Neutrophil (primary cell): ENCODE results near the gene UBE2Q2.

ENCODE experiments used
- H3K27ac ChIP-seq: fragments of 200-600 bp; sonication (generic); 2 replicates; pipeline ENCODE4 v1.5.1; 2016; ENCODE audit warnings: mild to moderate bottlenecking, moderate library complexity
- H3K27me3 ChIP-seq: fragments of 200-600 bp; sonication (generic); 2 replicates; pipeline ENCODE4 v1.6.0; 2016; ENCODE audit warnings: mild to moderate bottlenecking
- H3K36me3 ChIP-seq: fragments of 200-600 bp; sonication (generic); 2 replicates; pipeline ENCODE4 v1.5.1; 2017
- H3K4me1 ChIP-seq, 2 experiments: fragments of 200-600 bp in 1 of 2; sonication (generic) in 1 of 2; 1 replicate in 1 of 2; 2 replicates in 1 of 2; pipeline versions ENCODE4 v1.5.1 to v1.6.1; 2013 to 2016; ENCODE audit warnings: low read depth in 1 of 2, low read length in 1 of 2, mild to moderate bottlenecking in 1 of 2, moderate library complexity in 1 of 2; ENCODE audit not compliant: control insufficient read depth in 1 of 2, insufficient read depth in 1 of 2
- H3K4me3 ChIP-seq, 2 experiments: fragments of 200-600 bp in 1 of 2; sonication (generic) in 1 of 2; 1 replicate in 1 of 2; 2 replicates in 1 of 2; pipeline ENCODE4 v1.5.1; 2013 to 2016; ENCODE audit warnings: low read depth in 1 of 2, low read length in 1 of 2, mild to moderate bottlenecking in 1 of 2, moderate library complexity in 1 of 2
- H3K9me3 ChIP-seq: fragments of 200-600 bp; sonication (generic); 2 replicates; pipeline ENCODE4 v1.5.1; 2016
- TF ChIP-seq, protein P1 (sequence below): fragments of 200-600 bp; sonication (generic); IDR thresholded peaks from 2 replicates; pipeline ENCODE4 v1.5.1; 2016; ENCODE audit warnings: antibody characterized with exemption

Gene UBE2Q2

DNA sequence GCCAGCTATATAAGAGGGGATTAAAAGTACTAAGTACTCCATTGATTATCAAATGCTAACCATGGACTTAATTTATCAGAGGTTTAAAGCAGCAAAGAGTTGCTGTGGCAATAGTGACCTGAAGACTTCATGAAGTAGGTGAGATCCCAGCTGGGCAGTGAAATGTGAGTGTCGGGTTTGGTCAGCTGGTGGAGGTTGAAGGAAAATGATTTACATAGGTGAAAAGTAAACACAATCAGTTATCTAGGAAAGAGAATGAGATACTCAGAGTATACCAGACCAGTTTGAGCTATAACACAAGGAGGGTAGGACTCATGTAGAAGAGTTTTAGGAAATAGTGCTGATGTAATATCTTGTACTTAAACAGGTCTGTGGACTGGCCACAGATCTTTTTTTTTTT, 43.9 kb downstream of the UBE2Q2 start:
- Histone ChIP-seq H3K4me1 (no peaks in the 10 kb centered on the region), H3K27ac (no peak overlapping the region), H3K9me3 (no peaks in the 10 kb centered on the region), H3K36me3 (no peaks in the 10 kb centered on the region), H3K4me3 (no peak overlapping the region), H3K27me3 (no peaks in the 10 kb centered on the region)
- TF ChIP-seq, protein P1, sequence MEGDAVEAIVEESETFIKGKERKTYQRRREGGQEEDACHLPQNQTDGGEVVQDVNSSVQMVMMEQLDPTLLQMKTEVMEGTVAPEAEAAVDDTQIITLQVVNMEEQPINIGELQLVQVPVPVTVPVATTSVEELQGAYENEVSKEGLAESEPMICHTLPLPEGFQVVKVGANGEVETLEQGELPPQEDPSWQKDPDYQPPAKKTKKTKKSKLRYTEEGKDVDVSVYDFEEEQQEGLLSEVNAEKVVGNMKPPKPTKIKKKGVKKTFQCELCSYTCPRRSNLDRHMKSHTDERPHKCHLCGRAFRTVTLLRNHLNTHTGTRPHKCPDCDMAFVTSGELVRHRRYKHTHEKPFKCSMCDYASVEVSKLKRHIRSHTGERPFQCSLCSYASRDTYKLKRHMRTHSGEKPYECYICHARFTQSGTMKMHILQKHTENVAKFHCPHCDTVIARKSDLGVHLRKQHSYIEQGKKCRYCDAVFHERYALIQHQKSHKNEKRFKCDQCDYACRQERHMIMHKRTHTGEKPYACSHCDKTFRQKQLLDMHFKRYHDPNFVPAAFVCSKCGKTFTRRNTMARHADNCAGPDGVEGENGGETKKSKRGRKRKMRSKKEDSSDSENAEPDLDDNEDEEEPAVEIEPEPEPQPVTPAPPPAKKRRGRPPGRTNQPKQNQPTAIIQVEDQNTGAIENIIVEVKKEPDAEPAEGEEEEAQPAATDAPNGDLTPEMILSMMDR = no peak

DNA sequence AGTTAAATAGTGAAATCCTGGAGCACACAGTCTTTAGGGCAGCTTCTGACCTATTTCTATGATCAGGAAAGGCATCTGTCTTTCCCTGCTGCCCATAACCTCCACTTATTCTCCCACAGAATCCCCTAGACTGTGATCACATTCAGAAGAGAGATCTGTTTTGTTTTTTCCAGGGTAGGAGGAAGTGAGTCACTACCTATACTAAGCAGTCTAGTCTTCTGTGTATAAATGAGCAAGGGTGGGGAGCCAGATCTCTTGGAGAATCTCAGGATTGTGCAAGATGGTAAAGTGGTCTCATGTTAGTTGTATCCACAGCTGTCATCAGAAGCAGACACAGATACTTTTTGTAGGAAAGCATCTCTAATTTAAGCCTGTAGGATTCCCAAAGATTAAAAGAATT, 48.6 kb downstream of the UBE2Q2 start:
- H3K36me3 ChIP-seq = no peaks in the 10 kb centered on the region
- no peak overlapping the region for H3K27ac ChIP-seq
- TF ChIP-seq, protein P1 = no peak

GRCh38 chr15:75895731-75896130, 52.5 kb downstream of the UBE2Q2 start:
- H3K36me3 ChIP-seq = no peaks in the 10 kb centered on the region
- H3K9me3 ChIP-seq = no peaks in the 10 kb centered on the region
- H3K4me1 ChIP-seq = no peaks in the 10 kb centered on the region
- no peak overlapping the region for H3K4me3 ChIP-seq
- no peaks in the 10 kb centered on the region for H3K27me3 ChIP-seq
- TF ChIP-seq, protein P1 = no peak
- H3K27ac ChIP-seq = no peak overlapping the region

More for the DNA sequence above, 48.6 kb downstream of the UBE2Q2 start:
- H3K4me1 ChIP-seq = no peaks in the 10 kb centered on the region
- H3K9me3 ChIP-seq = no peaks in the 10 kb centered on the region
- no peaks in the 10 kb centered on the region for H3K27me3 ChIP-seq
- H3K4me3 ChIP-seq = no peak overlapping the region

GRCh38 chr15:75900577-75900976, 57.3 kb downstream of the UBE2Q2 start:
- no peaks in the 10 kb centered on the region for H3K27me3 ChIP-seq
- H3K9me3 ChIP-seq = no peaks in the 10 kb centered on the region
- no peak overlapping the region for H3K4me3 ChIP-seq
- TF ChIP-seq, protein P1 = no peak
- H3K4me1 ChIP-seq = peaks cover 14 to 20% of the 10 kb centered on the region in 2 experiments
- no peak overlapping the region for H3K27ac ChIP-seq
- peaks cover 1% of the 10 kb centered on the region for H3K36me3 ChIP-seq

DNA sequence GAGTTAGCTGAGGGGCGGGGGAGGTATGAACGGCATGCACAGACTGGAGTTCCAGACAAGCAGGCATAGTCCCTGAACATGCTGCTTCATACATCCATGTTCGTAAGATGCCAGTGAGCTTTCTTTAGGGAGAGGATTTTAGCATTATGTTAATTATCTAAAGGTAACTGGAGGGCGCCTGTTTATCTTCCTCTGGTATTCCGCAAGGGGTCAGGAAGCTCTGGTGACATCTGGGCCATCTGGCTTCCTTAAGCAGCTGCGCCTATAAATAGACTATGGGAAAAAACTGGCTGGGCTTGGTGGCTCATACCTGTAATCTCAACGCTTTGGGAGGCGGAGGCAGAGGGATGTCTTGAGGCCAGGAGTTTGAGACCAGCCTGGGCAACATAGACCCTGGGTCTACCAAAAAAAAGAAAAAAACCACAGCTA, 58.9 kb downstream of the UBE2Q2 start:
- Histone ChIP-seq H3K4me3 (no peak overlapping the region), H3K9me3 (no peaks in the 10 kb centered on the region), H3K27me3 (no peaks in the 10 kb centered on the region), H3K27ac (no peak overlapping the region), H3K4me1 (peaks cover 14 to 20% of the 10 kb centered on the region in 2 experiments), H3K36me3 (peaks cover 12% of the 10 kb centered on the region)
- TF ChIP-seq, protein P1 = no peak
